HG02623 (cell line): ENCODE measurements around the gene ADAD2.

Experiments
- ATAC-seq: cut with Tn5 transposase; IDR thresholded peaks from one replicate; pipeline ENCODE4 v1.9.1; 2021; ENCODE audit warnings: moderate library complexity; ENCODE audit not compliant: unreplicated experiment

The ADAD2 gene

GRCh38 chr16:84220851-84221250 lies 29.9 kb downstream of the ADAD2 start:
- no peak for ATAC-seq

- ATAC-seq, result no peak
Observed at GRCh38 chr16:84223456-84223855, 32.5 kb downstream of the ADAD2 start.

GRCh38 chr16:84224554-84224953 lies 33.6 kb downstream of the ADAD2 start:
- no peak for ATAC-seq

- no peak for ATAC-seq
Observed at GRCh38 chr16:84225126-84225525, 34.2 kb downstream of the ADAD2 start.

- no peak for ATAC-seq
Observed at GRCh38 chr16:84225571-84225970, 34.6 kb downstream of the ADAD2 start.

- no peak for ATAC-seq
Observed at GRCh38 chr16:84226026-84226425, 35.1 kb downstream of the ADAD2 start.

GRCh38 chr16:84227548-84227947 lies 36.6 kb downstream of the ADAD2 start:
- no peak for ATAC-seq

- no peak for ATAC-seq
Observed at GRCh38 chr16:84228256-84228838, 37.4 kb downstream of the ADAD2 start.

GRCh38 chr16:84229471-84229870 lies 38.5 kb downstream of the ADAD2 start:
- ATAC-seq, result no peak

GRCh38 chr16:84232060-84232459 lies 41.1 kb downstream of the ADAD2 start:
- ATAC-seq, result no peak

GRCh38 chr16:84232969-84233368 lies 42.0 kb downstream of the ADAD2 start:
- ATAC-seq, result no peak

- no peak for ATAC-seq
Observed at GRCh38 chr16:84233748-84234147, 42.8 kb downstream of the ADAD2 start.

GRCh38 chr16:84234321-84235241 lies 43.6 kb downstream of the ADAD2 start:
- ATAC-seq, result no peak

GRCh38 chr16:84236671-84237070 lies 45.7 kb downstream of the ADAD2 start:
- no peak for ATAC-seq

GRCh38 chr16:84237994-84238750 lies 47.2 kb downstream of the ADAD2 start:
- no peak for ATAC-seq

GRCh38 chr16:84239141-84239769 lies 48.3 kb downstream of the ADAD2 start:
- no peak for ATAC-seq

GRCh38 chr16:84239909-84240308 lies 49.0 kb downstream of the ADAD2 start, which contains the start of gene KCNG4:
KCNG4 (minus strand) TSS chr16:84240012; CDS start chr16:84237485, 2,527 bp downstream.
- ATAC-seq, result no peak

- ATAC-seq, result no peak
Observed at GRCh38 chr16:84240455-84240854, 49.5 kb downstream of the ADAD2 start.

GRCh38 chr16:84241778-84242177 lies 50.8 kb downstream of the ADAD2 start:
- no peak for ATAC-seq

- ATAC-seq, result no peak
Observed at GRCh38 chr16:84242839-84243238, 51.9 kb downstream of the ADAD2 start.

GRCh38 chr16:84243732-84244131 lies 52.8 kb downstream of the ADAD2 start:
- no peak for ATAC-seq
